ENCODE measurements around the gene NECTIN2.
"Not testable (repeated sequence)": the region's sequence is repeated elsewhere in the genome, so short reads cannot be mapped to it uniquely, and the experiment has no call there.

Gene NECTIN2

DNA sequence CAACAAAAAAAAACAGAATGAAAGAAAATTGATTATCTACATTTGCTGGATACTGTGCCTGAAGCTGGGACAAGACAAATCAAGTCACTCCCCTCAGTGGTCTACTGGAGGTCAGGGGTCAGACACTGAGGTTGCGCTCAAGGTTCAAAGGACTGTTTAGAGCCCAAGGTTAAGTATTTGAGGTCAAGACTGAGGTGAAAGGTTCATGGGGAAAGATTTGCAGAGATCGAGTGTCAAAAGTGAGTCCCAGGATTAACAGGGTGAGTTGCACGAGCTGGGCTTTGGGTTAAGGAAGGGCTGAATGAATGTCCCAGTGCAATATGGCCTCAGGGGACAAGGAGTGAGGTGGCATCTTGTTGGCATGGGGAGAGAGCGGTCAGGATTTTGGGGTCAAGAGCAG, 41.6 kb downstream of the NECTIN2 start:
- DNase-seq: no peak

DNA sequence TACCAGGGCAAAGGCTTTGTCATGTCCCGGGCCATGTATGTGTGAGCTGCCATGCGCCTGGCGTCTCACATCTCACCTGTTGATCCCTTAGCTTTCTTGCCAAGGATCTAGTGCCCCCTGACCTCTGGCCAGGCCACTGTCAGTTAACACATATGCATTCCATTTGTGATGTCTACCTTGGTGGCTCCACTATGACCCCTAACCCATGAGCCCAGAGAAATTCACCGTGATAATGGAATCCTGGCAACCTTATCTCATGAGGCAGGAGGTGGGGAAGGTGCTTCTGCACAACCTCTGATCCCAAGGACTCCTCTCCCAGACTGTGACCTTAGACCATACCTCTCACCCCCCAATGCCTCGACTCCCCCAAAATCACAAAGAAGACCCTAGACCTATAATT, 42.2 kb downstream of the NECTIN2 start:
- not testable (repeated sequence) for DNase-seq

DNA sequence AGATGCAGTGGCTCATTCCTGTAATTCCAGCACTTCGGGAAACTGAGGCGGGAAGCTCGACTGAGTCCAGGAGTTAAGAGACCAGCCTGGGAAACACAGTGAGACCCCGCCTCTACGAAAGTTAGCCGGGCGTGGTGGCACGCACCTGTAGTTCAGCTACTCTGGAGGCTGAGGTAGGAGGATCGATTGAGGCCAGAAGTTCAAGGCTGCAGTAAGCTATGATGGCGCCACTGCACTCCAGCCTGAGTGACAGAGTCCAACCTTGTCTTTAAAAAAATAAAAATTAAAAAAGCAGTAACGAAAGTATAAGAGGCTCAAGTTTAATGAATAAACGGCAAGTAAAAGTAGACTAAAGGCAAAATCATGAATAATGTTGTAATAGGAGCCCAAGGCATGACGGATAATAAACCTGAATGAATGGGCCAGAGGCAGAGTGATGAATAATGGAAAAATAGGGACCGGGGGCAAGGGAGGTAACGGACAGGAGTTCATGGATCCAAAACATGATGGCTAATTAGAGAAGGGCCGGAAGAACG, 43.8 kb downstream of the NECTIN2 start:
- no peak for DNase-seq

DNA sequence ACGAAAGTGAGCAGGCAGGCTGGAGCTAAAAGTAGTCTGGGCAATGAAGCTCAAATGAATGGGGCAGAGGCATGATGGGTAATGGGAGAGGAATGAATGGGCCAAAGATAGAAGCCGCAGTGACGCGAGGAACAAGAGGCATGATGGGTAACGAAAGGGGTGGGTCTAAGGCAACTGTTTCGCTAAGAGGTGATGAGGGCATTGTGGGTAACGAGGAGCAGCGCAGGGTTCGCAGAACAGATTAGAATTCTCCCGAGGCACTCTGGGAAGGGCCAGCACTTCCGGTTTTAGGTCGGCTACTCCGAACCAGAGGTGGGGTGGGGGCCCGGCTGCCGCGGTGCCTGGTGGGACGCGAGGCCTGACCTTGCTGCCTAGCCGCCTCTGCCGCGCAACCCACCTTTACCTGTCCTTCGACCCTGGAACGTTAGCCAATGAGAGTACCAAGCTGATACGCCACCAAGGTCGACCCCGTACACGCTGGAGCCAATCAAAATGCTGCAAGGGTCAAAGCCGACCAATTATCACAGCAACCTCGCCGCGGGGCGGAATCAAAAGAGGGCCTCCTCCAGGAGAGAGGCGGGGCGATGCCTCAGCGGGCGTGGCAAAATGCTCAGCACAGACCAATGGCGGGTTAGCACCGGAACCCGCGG, 44.4 kb downstream of the NECTIN2 start:
- DNase-seq: no peak

DNA sequence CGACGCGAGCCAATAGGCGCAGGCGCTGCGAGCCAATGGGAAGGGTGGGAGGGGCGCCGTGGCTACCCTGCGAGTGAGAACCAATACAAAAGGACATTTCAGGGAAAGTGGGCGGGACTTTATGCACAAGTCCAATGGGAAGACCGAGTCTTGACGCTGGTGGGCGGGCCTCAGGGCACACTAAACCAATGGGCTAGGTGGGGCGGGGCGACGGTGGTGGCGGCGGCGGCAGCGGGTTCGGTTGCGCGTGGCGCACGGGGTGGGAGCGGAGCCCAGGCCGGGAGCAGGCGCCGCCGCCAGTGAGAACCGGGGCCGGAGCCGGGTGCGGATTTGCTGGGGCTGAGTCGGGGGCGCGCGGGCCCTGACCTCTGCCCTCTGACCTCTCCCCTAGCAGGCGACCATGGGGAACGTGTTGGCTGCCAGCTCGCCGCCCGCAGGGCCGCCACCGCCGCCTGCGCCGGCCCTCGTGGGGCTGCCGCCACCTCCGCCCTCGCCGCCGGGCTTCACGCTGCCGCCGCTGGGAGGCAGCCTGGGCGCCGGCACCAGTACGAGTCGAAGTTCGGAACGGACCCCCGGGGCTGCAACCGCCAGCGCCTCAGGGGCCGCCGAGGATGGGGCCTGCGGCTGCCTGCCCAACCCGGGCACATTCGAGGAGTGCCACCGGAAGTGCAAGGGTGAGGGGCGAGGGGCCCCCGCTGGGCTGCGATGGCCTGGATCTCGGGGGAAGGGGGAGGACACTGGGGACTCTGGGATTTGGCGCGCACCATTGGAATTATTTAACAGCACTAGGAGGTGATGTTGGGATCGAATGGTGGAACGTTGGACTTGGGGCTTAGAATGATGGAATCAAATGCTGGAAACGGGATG, 45.2 kb downstream of the NECTIN2 start, which contains the start of gene TOMM40:
TOMM40 (plus strand) TSS at position 239 of the 867 bp plus-strand sequence; CDS start at position 401, 162 bp downstream.
- peak; percentile 100 for DNase-seq

DNA sequence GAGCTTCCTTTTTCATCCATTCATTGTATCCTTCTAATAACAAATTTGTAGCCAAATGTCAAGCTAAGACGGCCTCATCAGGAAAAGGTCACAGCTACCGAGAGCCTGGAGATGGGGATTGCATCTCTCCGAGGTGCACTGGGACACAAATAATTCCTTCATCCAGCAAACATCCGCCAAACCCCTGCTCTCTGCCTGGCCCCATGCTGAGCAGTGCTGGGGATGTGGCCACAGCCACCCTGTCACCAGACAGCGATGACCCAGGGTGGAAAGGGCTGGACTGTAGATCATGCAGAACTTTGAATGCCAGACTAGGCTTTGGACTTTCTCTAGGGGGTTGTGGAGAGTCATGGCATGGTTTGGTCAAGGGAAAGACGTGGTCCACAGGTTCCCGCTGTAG, 46.8 kb downstream of the NECTIN2 start:
- no peak for DNase-seq

DNA sequence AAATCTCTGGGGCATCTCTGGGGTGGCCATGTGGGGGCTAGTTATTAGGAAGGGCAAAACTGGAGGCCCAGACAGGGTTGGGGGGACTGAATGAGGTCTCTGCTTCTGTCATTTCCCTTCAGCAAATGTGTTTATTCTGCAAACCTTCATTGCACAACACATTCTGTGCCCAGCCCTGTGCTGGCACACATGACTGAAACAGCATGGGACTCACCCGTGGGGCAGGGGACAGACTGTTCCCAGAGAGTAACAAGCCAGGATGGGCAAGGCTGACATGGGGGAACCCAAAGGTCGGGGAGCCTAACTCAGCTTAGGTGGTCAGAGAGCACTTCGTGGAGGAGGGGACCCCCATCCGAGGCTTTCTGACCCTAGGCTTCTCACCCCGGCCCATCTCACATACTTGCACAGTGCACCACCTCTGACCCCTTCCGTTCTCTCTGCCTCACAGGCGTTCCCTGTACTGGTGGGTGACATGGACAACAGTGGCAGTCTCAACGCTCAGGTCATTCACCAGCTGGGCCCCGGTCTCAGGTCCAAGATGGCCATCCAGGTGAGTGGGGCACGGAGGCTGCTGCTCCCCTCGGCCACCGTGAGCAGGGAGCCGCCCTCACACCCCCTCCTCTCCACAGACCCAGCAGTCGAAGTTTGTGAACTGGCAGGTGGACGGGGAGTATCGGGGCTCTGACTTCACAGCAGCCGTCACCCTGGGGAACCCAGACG, 47.4 kb downstream of the NECTIN2 start:
- DNase-seq: no peak

DNA sequence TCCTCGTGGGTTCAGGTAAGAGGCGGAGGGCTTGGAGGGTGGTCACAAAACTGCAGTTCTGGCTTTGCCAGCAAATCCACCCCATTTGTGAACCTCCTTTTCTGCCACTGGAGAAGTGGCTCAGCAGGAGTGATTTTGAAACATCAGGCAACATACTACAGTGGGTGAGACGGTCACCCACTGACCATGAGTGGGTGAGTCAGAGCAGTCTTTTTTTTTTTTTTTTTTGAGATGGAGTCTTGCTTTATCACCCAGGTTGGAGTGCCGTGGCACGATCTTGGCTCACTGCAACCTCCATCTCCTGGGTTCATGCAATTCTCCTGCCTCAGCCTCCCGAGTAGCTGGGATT, 47.9 kb downstream of the NECTIN2 start:
- DNase-seq: no peak

DNA sequence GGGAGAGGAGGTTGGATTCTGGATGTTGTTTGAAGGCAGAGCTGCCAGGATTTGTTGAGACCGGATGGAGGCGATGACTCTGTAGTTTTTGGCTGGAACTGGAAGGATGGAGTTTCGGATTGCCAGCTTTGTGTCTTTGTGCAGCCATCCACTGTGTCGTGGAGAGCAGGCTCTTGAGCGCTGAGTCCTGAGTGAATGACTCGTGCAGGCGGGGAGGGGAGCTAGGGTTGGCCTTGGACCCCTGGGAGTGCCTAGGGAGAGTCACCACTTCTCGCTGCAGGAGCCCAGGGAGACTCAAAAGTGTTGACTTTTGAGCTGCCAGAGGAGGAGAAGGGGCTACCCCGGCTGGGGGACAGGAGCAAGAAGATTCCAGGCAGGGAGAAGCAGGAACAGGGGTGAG, 48.8 kb downstream of the NECTIN2 start:
- DNase-seq: no peak

DNA sequence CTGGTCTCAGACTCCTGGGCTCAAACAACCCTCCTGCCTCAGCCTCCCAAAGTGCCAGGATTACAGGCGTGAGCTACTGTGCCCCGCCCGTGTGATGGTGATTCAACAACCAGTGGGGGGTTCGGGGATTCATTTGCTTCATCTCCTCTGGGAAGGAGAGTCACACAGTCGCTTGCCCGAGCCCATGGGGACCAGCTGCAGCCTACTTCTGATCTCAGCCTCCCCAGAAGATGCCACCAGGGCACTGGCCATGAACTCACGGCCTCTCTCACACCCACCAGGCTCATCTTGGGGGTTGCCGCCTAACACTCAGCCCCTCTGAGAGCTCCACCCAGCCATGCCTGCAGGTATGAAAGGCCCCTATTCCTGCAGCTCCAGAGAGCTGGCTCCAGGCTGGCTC, 51.7 kb downstream of the NECTIN2 start:
- no peak for DNase-seq

DNA sequence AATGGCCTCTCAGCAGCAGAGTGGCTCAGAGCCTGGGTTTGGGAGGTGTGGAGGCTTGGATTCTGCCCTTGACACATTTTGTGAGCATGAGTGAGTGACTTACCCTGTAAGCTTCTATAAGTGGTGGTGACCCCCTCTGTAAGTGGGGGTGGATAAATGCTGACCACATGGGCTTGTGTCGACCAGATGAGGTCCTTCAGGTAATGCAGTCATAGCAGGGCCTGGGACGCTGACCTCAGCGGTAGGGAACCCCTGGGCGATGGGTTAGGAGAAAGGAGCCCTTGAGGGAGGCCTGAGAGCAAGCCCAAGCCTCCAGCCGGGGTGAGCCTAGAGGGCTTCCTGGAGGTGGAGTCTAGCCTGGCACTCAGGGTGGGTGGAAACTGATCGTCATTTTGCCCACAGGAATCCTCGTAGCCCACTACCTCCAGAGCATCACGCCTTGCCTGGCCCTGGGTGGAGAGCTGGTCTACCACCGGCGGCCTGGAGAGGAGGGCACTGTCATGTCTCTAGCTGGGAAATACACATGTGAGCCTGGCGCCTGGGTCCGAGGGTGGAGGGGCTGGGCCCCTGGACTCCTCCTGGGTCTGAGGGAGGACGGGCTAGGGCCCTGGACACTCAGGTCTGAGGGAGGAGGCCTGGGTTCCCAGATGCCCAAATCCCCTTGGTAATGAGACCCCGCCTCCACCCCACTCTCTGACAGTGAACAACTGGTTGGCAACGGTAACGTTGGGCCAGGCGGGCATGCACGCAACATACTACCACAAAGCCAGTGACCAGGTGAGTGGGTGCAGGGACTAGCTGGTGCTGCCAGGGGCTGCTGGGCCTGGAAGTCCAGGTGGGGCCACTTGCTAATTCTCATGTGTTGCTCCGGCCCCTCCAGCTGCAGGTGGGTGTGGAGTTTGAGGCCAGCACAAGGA, 54.5 kb downstream of the NECTIN2 start:
- no peak for DNase-seq

DNA sequence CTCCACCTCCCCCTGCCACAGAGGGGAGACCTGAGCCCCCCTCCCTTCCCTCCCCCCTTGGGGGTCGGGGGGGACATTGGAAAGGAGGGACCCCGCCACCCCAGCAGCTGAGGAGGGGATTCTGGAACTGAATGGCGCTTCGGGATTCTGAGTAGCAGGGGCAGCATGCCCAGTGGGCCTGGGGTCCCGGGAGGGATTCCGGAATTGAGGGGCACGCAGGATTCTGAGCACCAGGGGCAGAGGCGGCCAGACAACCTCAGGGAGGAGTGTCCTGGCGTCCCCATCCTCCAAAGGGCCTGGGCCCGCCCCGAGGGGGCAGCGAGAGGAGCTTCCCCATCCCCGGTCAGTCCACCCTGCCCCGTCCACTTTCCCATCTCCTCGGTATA, 57.1 kb downstream of the NECTIN2 start:
- DNase-seq: no peak

DNA sequence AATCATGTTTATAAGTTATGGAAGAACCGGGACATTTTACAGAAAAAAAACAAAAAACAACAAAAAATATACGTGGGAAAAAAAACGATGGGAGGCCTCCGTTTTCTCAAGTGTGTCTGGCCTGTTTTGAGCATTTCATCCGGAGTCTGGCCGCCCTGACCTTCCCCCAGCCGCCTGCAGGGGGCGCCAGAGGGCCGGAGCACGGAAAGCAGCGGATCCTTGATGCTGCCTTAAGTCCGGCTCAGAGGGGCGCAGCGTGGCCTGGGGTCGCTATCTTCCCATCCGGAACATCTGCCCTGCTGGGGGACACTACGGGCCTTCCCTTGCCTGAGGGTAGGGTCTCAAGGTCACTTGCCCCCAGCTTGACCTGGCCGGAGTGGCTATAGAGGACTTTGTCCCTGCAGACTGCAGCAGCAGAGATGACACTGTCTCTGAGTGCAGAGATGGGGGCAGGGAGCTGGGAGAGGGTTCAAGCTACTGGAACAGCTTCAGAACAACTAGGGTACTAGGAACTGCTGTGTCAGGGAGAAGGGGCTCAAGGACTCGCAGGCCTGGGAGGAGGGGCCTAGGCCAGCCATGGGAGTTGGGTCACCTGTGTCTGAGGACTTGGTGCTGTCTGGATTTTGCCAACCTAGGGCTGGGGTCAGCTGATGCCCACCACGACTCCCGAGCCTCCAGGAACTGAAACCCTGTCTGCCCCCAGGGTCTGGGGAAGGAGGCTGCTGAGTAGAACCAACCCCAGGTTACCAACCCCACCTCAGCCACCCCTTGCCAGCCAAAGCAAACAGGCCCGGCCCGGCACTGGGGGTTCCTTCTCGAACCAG, 57.7 kb downstream of the NECTIN2 start:
- peak; percentile 68 for DNase-seq

DNA sequence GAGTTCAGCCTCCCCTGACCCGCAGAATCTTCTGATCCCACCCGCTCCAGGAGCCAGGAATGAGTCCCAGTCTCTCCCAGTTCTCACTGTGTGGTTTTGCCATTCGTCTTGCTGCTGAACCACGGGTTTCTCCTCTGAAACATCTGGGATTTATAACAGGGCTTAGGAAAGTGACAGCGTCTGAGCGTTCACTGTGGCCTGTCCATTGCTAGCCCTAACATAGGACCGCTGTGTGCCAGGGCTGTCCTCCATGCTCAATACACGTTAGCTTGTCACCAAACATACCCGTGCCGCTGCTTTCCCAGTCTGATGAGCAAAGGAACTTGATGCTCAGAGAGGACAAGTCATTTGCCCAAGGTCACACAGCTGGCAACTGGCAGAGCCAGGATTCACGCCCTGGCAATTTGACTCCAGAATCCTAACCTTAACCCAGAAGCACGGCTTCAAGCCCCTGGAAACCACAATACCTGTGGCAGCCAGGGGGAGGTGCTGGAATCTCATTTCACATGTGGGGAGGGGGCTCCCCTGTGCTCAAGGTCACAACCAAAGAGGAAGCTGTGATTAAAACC, 58.4 kb downstream of the NECTIN2 start:
- no peak for DNase-seq

DNA sequence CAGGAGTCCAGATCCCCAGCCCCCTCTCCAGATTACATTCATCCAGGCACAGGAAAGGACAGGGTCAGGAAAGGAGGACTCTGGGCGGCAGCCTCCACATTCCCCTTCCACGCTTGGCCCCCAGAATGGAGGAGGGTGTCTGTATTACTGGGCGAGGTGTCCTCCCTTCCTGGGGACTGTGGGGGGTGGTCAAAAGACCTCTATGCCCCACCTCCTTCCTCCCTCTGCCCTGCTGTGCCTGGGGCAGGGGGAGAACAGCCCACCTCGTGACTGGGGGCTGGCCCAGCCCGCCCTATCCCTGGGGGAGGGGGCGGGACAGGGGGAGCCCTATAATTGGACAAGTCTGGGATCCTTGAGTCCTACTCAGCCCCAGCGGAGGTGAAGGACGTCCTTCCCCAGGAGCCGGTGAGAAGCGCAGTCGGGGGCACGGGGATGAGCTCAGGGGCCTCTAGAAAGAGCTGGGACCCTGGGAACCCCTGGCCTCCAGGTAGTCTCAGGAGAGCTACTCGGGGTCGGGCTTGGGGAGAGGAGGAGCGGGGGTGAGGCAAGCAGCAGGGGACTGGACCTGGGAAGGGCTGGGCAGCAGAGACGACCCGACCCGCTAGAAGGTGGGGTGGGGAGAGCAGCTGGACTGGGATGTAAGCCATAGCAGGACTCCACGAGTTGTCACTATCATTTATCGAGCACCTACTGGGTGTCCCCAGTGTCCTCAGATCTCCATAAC, 59.5 kb downstream of the NECTIN2 start, which contains the start of gene APOE:
APOE (plus strand) TSS at position 360 of the 724 bp plus-strand sequence. CDS start 829 bp downstream, outside the sequence.
- no peak for DNase-seq

DNA sequence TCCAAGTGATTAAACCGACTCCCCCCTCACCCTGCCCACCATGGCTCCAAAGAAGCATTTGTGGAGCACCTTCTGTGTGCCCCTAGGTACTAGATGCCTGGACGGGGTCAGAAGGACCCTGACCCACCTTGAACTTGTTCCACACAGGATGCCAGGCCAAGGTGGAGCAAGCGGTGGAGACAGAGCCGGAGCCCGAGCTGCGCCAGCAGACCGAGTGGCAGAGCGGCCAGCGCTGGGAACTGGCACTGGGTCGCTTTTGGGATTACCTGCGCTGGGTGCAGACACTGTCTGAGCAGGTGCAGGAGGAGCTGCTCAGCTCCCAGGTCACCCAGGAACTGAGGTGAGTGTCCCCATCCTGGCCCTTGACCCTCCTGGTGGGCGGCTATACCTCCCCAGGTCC, 61.5 kb downstream of the NECTIN2 start:
- no peak for DNase-seq

DNA sequence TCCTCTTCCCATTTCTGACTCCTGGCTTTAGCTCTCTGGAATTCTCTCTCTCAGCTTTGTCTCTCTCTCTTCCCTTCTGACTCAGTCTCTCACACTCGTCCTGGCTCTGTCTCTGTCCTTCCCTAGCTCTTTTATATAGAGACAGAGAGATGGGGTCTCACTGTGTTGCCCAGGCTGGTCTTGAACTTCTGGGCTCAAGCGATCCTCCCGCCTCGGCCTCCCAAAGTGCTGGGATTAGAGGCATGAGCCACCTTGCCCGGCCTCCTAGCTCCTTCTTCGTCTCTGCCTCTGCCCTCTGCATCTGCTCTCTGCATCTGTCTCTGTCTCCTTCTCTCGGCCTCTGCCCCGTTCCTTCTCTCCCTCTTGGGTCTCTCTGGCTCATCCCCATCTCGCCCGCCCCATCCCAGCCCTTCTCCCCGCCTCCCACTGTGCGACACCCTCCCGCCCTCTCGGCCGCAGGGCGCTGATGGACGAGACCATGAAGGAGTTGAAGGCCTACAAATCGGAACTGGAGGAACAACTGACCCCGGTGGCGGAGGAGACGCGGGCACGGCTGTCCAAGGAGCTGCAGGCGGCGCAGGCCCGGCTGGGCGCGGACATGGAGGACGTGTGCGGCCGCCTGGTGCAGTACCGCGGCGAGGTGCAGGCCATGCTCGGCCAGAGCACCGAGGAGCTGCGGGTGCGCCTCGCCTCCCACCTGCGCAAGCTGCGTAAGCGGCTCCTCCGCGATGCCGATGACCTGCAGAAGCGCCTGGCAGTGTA, 62.2 kb downstream of the NECTIN2 start:
- no peak for DNase-seq

DNA sequence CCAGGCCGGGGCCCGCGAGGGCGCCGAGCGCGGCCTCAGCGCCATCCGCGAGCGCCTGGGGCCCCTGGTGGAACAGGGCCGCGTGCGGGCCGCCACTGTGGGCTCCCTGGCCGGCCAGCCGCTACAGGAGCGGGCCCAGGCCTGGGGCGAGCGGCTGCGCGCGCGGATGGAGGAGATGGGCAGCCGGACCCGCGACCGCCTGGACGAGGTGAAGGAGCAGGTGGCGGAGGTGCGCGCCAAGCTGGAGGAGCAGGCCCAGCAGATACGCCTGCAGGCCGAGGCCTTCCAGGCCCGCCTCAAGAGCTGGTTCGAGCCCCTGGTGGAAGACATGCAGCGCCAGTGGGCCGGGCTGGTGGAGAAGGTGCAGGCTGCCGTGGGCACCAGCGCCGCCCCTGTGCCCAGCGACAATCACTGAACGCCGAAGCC, 62.8 kb downstream of the NECTIN2 start:
- DNase-seq: no peak

DNA sequence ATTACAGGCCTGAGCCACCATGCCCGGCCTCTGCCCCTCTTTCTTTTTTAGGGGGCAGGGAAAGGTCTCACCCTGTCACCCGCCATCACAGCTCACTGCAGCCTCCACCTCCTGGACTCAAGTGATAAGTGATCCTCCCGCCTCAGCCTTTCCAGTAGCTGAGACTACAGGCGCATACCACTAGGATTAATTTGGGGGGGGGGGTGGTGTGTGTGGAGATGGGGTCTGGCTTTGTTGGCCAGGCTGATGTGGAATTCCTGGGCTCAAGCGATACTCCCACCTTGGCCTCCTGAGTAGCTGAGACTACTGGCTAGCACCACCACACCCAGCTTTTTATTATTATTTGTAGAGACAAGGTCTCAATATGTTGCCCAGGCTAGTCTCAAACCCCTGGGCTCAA, 63.7 kb downstream of the NECTIN2 start:
- no peak for DNase-seq

All from CD4-positive, alpha-beta T cell treated with Interleukin-21 for 1 hour (primary cell).